ENCODE data around the gene CFAP57.

The CFAP57 gene

DNA sequence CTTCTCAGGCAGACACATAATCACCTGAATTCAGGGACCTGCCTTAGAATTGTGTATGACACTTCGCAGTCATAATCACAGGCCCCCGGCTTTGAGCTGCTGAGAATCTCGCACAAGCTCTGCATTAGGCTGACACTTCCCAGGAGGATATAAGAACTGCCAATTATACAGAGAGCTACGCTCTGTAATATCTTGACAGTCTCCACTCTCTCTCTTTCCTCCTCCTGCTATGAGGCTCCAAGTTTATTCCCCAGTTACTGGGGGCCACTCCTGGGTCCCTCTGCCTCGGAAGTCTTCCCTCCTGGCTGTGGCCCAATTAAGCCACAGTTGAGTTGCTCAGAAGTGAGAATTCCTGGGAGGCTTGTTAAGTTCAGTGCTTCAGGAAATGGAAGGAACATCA is 42.7 kb upstream of the CFAP57 start:
- H3K27me3 ChIP-seq (ENCODE audit: insufficient read depth, low read length, poor library complexity, severe bottlenecking), result no peaks in the 10 kb centered on the region
- H3F3A ChIP-seq (ENCODE audit: low read depth), result no peaks in the 10 kb centered on the region

DNA sequence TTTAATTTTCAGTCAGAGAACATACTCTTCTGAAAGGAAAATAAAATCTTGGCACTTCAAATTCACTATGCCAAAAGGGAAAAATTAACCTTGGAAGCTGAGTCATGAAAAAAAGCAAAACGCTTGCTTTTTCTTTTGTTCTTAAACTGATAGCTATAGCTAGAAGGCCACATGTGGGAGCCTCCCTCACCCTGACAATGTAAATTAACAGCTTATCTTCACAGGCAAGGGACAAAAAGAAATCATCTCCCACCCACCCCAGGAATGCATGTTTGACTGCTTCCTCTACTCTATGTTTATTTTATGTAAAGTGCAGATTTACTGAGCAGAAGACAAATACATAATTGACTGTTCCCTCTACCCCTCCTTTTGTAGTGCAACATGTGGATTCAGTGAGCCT is 38.1 kb upstream of the CFAP57 start:
- Histone ChIP-seq H2AFZ (ENCODE audit: low read length) (no peak overlapping the region), H3K9me2 (replicated peaks; ENCODE audit: low read depth, low read length) (no peaks in the 10 kb centered on the region), H3K27me3 (ENCODE audit: insufficient read depth, low read length, poor library complexity, severe bottlenecking) (no peaks in the 10 kb centered on the region), H3K9ac (ENCODE audit: low read depth, low read length, poor library complexity, severe bottlenecking) (no peak overlapping the region), H3K4me1 (ENCODE audit: insufficient read depth, low read length, poor library complexity, severe bottlenecking) (no peaks in the 10 kb centered on the region), H3K79me2 (ENCODE audit: insufficient read depth, low read length) (no peaks in the 10 kb centered on the region), H3K36me3 (ENCODE audit: insufficient read depth, low read length) (no peaks in the 10 kb centered on the region), H4K20me1 (ENCODE audit: insufficient read depth, low read length, poor library complexity, severe bottlenecking) (no peaks in the 10 kb centered on the region), H3F3A (ENCODE audit: low read depth) (no peaks in the 10 kb centered on the region), H3K4me3 (ENCODE audit: low read length, poor library complexity, severe bottlenecking) (no peak overlapping the region), H3K9me3 (ENCODE audit: insufficient read depth, low read depth, low read length) (no peaks in the 10 kb centered on the region), H3K4me2 (ENCODE audit: low read depth, low read length, poor library complexity, severe bottlenecking) (no peak overlapping the region)
- TF ChIP-seq, protein P1, sequence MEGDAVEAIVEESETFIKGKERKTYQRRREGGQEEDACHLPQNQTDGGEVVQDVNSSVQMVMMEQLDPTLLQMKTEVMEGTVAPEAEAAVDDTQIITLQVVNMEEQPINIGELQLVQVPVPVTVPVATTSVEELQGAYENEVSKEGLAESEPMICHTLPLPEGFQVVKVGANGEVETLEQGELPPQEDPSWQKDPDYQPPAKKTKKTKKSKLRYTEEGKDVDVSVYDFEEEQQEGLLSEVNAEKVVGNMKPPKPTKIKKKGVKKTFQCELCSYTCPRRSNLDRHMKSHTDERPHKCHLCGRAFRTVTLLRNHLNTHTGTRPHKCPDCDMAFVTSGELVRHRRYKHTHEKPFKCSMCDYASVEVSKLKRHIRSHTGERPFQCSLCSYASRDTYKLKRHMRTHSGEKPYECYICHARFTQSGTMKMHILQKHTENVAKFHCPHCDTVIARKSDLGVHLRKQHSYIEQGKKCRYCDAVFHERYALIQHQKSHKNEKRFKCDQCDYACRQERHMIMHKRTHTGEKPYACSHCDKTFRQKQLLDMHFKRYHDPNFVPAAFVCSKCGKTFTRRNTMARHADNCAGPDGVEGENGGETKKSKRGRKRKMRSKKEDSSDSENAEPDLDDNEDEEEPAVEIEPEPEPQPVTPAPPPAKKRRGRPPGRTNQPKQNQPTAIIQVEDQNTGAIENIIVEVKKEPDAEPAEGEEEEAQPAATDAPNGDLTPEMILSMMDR (conservative IDR thresholded peaks at IDR 0.05; ENCODE audit: low read length), result no peak
- no peak for TF ChIP-seq EZH2phosphoT487 (IDR thresholded peaks at IDR 0.05; ENCODE audit: borderline replicate concordance)

More for the DNA sequence above, 42.7 kb upstream of the CFAP57 start:
- no peaks in the 10 kb centered on the region for H3K9me2 ChIP-seq (replicated peaks; ENCODE audit: low read depth, low read length)
- no peaks in the 10 kb centered on the region for H3K79me2 ChIP-seq (ENCODE audit: insufficient read depth, low read length)
- H3K36me3 ChIP-seq (ENCODE audit: insufficient read depth, low read length), result no peaks in the 10 kb centered on the region
- no peak overlapping the region for H2AFZ ChIP-seq (ENCODE audit: low read length)
- H3K9ac ChIP-seq (ENCODE audit: low read depth, low read length, poor library complexity, severe bottlenecking), result no peak overlapping the region
- H4K20me1 ChIP-seq (ENCODE audit: insufficient read depth, low read length, poor library complexity, severe bottlenecking), result no peaks in the 10 kb centered on the region
- no peaks in the 10 kb centered on the region for H3K4me1 ChIP-seq (ENCODE audit: insufficient read depth, low read length, poor library complexity, severe bottlenecking)
- no peak overlapping the region for H3K4me3 ChIP-seq (ENCODE audit: low read length, poor library complexity, severe bottlenecking)
- no peak for TF ChIP-seq EZH2phosphoT487 (IDR thresholded peaks at IDR 0.05; ENCODE audit: borderline replicate concordance)
- TF ChIP-seq, protein P1 (conservative IDR thresholded peaks at IDR 0.05; ENCODE audit: low read length), result no peak
- no peak overlapping the region for H3K4me2 ChIP-seq (ENCODE audit: low read depth, low read length, poor library complexity, severe bottlenecking)
- no peaks in the 10 kb centered on the region for H3K9me3 ChIP-seq (ENCODE audit: insufficient read depth, low read depth, low read length)

DNA sequence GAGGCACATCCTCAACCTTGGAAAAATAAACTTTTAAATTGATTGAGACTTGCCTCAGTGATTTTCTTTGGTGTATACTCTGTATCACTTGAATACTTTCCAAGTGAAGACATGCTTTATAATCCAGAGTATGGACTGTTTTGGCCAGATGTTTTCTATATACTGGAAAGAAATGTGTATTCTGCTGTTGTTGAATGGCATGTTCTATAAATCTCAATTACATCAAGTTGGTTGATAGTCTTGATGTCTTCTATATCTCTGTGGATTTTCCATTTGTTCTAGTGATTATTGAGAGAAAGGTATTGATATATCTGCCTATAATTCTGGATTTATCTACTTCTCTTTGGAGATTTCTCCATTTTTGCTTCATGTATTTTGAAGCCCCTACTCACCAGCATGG is 37.5 kb upstream of the CFAP57 start:
- Histone ChIP-seq H3K79me2 (ENCODE audit: insufficient read depth, low read length) (no peaks in the 10 kb centered on the region), H3F3A (ENCODE audit: low read depth) (no peaks in the 10 kb centered on the region), H2AFZ (ENCODE audit: low read length) (no peak overlapping the region), H3K9ac (ENCODE audit: low read depth, low read length, poor library complexity, severe bottlenecking) (no peak overlapping the region), H3K4me3 (ENCODE audit: low read length, poor library complexity, severe bottlenecking) (no peak overlapping the region), H3K4me1 (ENCODE audit: insufficient read depth, low read length, poor library complexity, severe bottlenecking) (no peaks in the 10 kb centered on the region), H3K4me2 (ENCODE audit: low read depth, low read length, poor library complexity, severe bottlenecking) (no peak overlapping the region), H3K9me3 (ENCODE audit: insufficient read depth, low read depth, low read length) (no peaks in the 10 kb centered on the region), H3K36me3 (ENCODE audit: insufficient read depth, low read length) (no peaks in the 10 kb centered on the region), H3K9me2 (replicated peaks; ENCODE audit: low read depth, low read length) (no peaks in the 10 kb centered on the region), H4K20me1 (ENCODE audit: insufficient read depth, low read length, poor library complexity, severe bottlenecking) (no peaks in the 10 kb centered on the region), H3K27me3 (ENCODE audit: insufficient read depth, low read length, poor library complexity, severe bottlenecking) (no peaks in the 10 kb centered on the region)
- TF ChIP-seq, protein P1 (conservative IDR thresholded peaks at IDR 0.05; ENCODE audit: low read length), result no peak
- no peak for TF ChIP-seq EZH2phosphoT487 (IDR thresholded peaks at IDR 0.05; ENCODE audit: borderline replicate concordance)
